ENCODE measurements around the gene SMCO1. TPM values are rescaled to one million over a fixed set of nuclear protein-coding genes. Genes with fewer than 3 reads are reported as not detected.
A peak's percentile ranks its signal among the peaks of the same experiment; 100 is the strongest.
"Not testable (repeated sequence)": the region's sequence is repeated elsewhere in the genome, so short reads cannot be mapped to it uniquely, and the experiment has no call there.

The SMCO1 gene, protein sequence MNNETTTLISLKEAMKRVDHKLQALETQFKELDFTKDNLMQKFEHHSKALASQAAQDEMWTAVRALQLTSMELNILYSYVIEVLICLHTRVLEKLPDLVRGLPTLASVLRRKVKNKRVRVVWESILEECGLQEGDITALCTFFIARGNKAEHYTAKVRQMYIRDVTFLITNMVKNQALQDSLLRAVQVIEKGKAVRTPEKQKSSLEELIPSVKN
- not detected in 2 replicates for total RNA-seq

DNA sequence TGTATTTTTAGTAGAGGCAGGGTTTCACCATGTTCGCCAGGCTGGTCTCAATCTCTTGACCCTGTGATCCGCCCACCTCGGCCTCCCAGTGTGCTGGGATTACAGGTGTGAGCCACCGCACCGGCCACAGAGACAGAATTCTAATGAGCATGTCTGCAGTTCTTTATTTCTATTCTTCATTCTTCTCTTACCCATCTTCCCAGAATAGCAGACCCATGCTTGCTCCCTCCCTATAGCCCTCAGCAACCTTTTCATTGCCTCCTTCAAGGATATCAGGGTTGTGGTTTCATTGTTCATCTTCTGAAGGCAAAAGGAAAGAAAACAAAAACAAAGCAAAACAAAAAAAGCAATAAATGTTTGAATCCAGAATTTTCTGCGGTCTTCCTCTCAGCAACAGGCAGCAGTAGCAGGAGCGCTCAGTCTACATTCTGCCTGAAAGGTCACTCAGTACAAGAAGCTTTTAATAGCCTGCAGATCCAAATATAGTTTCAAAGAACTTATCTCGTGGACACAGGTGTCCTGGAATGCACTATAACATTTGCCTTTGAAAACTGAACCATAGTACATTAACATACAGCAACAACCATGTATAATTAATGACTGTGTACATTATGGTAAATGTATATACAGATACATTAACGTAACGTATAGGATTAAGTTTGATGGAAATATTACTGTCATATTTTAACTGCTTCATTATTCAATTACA lies at the start of gene SMCO1:
SMCO1 (minus strand) TSS at position 434 of the 709 bp plus-strand sequence; CDS start at position 297, 137 bp downstream.
- no peak for DNase-seq (ENCODE audit: low read depth)

DNA sequence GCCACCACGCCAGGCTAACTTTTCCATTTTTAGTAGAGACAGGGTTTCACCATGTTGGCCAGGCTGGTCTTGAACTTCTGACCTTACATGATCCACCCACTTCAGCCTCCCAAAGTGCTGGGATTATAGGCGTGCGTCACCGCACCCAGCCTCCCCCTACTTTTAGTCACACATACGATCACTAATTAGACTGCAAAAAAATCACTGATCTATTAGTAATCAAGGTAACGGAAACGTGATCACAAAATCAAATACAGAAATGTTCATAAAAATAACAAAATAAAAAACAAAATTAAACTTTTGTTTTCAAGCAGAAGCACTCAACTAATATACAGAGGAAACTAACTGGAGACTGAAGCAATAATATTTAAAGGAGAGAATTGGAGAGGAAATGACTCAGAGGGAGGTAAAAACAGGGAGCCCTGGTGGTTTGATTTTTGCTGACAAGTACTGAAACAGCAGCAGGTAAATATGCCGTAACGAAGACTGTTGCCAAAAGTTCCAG lies 48.6 kb upstream of the SMCO1 start:
- peak; percentile 58 for DNase-seq (ENCODE audit: low read depth)

DNA sequence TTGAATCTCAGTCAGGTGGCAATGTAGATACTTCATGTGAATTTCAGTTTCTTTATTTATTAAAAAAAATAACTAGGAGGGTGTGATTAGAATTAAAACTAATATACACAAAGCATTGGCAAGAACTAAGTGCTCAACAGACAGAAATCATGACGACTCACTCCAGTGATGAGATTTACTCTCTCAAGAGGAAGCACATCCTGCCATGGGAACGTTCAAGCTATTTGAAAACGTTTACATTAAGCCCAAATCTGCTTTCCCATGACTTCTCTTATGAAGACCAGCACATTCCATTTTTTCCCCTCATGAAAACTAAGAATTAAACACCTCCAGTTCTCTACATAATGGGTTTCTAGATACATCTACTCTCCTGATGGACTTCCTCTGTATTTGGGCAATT lies 44.7 kb upstream of the SMCO1 start:
- DNase-seq (ENCODE audit: low read depth) = no peak

DNA sequence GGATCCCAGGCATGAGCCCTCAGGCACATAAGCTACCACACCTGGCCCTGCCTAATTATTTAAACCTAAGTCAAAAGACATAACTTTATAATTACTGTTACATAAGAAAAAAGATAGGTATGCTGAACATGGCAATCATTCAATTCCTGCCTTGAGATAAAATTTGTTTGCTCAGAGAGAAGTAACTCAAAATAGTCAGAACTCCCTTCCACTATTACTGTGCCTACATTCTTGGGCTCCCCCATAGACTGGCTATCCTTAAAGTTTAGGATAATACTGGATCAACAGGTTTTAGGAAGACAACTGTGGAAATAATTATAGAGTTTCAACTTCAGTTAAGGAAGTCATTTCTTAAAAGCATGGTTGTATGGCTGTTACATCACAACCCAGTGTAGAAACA lies 43.3 kb upstream of the SMCO1 start:
- no peak for DNase-seq (ENCODE audit: low read depth)

DNA sequence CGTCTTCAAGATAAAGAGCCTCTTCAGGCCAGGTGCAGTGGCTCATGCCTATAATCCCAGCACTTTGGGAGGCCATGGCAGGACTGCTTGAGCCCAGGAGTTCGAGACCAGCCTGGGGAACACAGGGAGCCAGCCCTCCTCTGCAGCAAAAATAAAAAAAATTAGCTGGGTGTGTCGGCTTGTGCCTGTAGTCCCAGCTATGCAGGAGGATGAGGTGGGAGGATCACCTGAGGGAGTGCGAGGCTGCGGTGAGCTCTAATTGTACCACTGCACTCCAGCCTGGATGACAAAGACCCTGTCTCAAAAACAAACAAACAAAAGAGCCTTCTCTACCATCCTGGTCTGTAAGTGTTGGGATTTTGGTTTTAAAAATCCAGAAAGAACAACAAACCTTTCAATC lies 42.1 kb upstream of the SMCO1 start:
- no peak for DNase-seq (ENCODE audit: low read depth)

DNA sequence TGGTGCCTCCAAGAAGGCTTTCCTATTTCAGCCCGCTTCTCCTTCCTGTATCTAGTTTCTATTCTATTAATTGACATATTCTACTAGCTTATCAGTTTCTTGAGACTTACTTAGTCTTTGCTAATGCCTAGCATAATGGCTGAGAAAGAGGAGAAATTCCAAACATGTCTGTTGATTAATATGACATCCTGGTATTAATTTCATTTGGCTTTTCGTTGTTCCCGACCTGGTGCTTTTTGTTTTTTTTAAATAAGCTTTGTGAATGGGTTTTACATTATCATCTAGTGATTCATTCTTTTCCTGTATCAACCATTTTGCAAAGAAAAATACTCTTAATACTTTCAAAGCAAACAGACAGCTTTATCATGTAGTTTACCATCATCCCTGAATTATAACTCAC lies 40.1 kb upstream of the SMCO1 start:
- no peak for DNase-seq (ENCODE audit: low read depth)

DNA sequence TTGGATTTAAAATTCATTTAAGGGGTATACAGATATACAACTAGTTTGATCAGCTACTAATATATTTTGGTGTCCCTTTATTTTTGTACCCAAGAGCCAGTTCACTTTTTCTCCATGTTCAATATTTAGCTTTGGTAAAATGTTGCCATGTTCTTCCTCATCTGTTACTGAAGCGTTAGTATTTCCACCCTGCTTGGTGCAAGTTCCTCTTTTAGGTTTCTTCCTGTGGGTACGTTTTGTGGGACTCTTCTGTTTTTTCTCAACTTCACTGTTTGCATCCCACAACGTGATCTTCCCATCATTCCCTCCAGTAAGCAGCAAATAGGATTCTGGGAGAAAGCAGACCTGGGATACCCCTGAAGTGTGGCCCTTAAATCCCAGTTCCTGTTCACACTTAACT lies 39.1 kb upstream of the SMCO1 start:
- no peak for DNase-seq (ENCODE audit: low read depth)

DNA sequence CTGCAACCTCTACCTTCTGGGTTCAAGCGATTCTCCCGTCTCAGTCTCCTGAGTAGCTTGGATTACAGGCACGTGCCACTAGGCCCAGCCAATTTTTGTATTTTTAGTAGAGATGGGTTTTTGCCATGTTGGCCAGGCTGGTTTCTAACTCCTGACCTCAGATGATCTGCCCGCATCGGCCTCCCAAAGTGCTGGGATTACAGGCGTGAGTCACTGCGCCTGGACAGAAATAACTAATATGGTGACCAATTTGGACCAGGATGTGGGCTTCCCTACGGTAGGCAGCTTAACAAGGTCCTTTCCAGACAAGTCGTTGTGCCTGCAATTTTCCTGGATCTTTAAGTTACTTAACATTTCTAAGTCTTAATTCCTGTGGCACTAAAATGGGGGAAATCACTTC lies 38.4 kb upstream of the SMCO1 start:
- no peak for DNase-seq (ENCODE audit: low read depth)

DNA sequence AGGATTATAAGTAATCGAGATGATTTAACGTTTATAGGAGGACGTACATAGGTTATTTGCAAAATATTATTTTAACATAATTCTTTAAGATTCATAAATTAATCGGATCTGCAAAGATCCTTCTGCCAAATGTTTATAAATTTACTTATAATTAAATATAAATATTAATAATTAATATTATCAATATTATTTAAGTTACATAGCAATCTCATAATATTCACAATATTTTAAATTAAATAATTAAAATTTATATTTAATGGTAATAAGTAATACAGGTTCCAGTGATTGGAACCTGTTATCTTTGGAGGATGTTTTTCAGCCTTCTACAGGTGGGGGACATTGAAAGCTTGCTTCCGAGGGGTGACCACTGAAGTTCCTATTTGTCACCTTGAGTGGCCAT lies 37.1 kb upstream of the SMCO1 start:
- no peak for DNase-seq (ENCODE audit: low read depth)

DNA sequence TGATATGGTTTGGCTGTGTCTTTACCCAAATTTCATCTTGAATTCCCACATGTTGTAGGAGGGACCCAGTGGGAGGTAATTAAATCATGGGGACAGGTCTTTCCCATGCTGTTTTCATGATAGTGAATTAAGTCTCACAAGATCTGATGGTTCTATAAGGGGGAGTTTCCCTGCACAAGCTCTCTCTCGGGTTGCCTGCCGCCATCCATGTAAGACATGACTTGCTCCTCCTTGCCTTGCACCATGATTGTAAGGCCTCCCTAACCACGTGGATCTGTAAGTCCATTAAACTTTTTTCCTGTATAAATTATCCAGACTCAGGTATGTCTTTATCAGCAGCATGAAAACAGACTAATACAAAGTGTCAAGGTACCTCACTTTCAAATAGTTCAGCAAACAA lies 35.0 kb upstream of the SMCO1 start:
- not testable (repeated sequence) for DNase-seq (ENCODE audit: low read depth)

DNA sequence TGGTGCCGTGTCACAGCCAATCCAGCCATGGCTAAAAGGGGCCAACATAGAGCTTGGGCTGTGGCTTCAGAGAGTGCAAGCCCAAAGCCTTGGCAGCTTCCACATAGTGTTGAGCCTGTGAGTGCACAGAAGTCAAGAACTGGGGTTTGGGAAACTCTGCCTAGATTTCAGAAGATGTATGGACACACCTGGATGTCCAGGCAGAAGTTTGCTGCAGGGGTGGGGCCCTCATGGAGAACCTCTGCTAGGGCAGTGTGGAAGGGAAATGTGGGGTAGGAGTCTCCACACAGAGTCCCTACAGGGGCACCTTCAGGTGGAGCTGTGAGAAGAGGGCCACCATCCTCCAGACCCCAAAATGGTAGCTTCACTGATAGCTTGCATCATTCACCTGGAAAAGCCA lies 34.2 kb upstream of the SMCO1 start:
- DNase-seq (ENCODE audit: low read depth) = not testable (repeated sequence)

DNA sequence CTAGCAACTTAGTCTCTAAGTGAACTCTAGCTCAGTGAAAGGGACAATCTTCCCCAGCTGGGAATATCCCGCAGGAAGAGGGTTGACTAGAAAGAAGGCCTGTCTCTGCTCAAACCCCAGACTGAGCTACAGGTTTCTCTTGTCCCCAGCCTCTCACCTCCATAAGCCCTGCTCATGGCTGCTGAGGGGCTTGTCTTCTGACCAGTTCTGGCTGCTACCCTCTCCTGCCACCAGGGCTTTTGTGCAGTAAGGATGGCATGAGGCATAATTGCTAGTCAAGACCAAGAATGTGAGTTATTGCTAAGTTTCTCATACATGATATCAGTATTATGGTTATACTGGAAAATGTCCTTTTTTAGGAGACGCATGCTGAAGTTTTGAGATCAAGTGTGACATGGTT lies 31.9 kb upstream of the SMCO1 start:
- DNase-seq (ENCODE audit: low read depth) = no peak

DNA sequence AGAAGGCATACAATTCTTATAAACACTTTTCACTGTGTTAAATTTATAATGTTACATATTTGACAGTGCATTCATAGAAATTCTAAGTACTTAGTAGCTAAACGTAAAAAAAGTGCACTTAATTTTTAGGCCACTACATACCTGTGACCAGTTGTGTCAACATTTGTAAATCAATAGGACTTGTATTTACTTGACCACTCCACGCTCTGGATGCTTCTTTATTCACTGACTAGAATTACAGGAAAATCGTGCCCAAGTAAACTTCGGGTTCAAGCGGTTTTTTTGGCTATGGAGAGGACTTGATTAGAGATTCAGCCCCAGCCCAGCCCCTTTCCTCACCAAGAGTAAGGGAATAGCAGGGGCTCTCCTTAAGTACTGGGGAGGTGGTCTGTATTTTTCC lies 31.4 kb upstream of the SMCO1 start:
- DNase-seq (ENCODE audit: low read depth) = no peak

DNA sequence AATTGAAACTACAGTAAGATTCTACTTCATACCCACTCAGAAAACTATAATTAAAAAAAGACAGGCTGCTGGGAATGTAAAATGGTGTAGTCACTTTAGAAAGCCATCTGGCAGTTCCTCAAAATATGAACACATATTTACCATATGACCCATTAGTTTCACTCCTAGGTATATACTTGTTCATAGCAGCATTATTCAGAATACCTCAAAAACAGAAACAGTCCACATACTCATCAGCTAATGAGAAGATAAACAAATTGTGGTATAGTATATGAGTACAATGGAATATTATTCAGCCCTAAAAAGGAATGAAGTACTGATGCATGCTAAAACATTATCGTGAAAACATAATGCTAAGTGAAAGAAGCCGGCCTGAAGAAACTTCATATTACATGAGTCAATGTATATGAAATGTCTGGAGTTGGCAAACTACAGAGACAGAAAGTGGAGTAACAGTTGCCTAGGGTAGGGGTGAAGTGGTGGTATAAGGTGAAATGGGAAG lies 29.4 kb upstream of the SMCO1 start:
- DNase-seq (ENCODE audit: low read depth) = no peak

DNA sequence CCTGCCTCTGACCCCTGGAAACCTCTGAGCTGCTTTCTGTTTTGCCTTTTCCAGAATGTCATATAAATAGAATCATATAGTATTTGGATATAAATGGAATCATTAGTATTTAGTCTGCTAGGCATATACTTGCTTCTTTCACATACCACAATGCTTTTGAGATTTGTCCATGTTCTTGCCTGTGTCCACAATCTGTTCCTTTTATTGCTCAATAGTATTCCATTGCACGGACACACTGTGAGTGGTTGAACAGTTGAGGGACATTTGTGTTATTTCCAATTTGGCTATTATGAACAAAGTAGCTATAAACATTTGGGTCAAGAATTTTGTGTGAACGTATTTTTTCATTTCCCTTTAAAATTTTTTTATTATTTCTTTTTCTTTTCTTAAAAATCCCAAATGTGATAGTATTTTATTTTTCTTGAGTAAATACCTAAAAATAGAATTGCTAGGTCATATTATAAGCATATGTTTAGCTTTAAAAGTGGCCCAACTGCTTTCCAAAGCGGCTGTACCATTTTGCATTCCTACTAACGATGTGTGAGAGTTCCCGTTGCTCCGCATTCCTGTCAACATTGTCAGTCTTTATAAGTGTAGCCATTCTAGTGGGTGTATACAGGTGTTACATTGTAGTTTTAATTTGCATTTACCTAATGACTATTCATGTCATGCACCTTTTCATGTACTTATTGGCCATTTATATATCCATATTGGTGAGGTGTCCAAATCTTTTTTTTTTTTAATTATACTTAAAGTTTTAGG lies 26.7 kb upstream of the SMCO1 start:
- DNase-seq (ENCODE audit: low read depth) = no peak

DNA sequence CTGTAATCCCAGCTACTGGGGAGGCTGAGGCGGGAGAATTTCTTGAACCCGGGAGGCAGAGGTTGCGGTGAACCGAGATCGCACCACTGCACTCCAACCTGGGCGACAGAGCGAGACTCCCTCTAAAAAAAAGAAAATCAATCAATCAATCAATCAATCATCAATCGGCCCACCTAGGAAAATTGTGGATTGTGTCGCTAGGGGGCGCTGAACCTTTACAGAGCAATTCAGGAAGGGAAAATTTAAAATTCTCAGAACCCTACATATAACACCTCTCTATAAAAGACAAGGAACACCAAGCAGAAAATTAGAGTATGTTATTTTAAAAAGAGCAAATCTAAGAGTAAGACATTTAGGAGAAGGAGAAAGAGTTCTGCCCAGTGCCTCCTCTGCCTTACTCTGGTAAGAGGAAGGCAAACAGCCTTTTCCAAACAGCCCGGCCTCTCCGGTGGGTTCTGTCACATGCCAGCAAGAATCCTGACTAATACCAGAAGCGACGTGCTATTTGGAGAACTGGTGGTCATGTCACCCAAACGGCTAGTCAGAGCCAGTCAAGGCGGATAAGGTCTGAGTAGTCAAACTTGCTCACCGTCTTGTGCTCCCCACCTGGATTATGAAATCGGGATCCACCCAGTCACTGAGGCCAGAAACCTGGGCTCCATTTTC lies 22.3 kb upstream of the SMCO1 start:
- DNase-seq (ENCODE audit: low read depth) = peak; percentile 18

DNA sequence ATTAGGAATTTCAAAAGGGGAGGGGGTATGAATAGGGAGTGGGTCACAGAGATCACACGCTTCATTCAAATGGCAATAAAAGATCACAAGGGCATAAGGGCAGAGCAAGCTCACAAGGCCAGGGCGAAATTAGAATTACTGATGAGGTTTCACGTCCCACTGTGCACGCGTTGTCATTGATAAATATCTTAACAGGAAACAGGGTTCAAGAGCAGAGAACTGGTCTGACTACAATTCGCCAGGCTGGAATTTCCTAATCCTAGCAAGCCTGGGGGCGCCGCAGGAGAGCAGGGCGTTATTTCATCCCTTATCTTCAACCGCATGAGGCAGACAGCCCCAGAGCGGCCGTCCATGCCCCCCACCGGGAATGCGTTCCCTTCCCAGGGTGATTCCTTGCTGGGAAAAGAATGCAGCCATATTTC lies 18.1 kb upstream of the SMCO1 start:
- DNase-seq (ENCODE audit: low read depth) = no peak

DNA sequence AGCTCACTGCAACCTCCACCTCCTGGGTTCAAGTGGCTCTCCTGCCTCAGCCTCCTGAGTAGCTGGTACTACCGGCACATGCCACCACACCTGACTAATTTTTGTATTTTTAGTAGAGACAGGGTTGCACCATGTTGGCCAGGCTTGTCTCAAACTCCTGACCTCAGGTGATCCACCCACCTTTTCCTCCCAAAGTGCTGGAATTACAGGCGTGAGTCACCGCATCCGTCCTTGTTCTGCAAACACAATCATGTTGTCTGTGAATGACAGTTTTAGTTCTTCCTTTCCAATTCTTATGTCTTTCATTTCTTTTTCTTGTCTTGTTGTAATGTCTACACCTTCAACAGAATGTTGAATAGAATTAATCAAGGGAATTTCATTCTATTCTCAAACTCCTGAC lies 16.3 kb upstream of the SMCO1 start:
- no peak for DNase-seq (ENCODE audit: low read depth)

DNA sequence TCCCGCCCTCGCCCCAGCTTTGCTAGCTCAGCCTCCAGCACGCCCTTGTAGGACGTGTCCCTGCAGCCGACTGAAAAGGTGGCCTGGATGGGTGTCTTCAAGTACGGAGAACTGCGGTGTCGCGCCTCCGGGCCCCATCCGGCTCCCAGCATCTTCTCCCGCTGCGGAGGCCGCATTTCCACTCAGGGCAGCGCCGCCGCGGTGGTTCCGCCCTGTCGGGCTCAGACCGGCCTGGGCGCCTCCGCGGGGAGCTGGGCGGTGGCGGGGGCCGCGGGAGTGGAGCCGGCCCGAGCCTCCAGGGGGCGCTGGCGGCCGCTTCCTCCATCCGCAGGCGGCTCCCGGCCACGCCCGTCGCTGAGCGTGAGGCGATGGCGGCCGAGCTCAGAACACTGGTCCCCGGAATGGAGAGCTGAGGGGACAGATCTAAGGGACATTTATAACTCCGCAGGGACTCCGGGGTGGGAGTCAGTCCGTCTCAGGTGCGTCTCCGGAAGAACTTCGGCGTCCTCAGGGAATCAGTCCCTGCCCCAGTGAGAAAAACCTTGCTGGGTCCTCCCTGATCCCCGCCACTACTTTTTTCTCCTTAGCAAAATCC lies 13.6 kb upstream of the SMCO1 start:
- DNase-seq (ENCODE audit: low read depth) = no peak

DNA sequence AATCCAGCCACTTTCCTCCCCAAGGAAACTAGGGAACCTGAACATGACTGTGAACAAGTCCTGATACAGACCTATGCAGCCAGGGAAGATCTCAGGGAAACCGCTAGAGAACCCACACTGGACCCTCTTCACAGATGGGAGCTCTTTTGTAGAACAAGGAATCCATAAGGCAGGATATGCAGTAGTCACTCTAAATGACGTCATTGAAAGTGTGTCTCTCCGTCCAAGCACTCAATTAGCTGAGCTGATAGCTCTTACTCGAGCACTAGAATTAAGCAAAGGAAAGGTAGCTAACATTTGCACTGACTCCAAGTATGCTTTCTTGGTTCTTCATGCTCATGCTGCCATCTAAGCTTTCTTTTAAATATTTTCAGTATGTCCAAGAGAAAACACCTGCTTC lies 10.0 kb upstream of the SMCO1 start:
- no peak for DNase-seq (ENCODE audit: low read depth)

DNA sequence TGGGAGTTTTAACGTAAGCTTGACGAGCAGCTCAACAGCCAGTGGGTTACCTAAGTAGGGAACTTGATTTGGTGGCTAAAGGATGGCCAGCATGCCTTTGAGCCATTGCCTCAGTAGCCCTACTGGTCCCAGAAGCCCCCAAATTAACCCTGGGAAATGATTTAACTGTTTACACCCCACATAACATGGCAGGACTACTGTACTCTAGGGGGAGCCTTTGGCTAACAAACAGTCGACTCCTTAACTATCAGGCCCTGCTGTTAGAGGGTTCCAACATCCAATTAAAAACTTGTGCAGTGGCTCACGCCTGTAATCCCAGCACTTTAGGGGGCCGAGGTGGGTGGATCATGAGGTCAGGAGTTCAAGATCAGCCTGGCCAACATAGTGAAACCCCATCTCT lies 9.4 kb upstream of the SMCO1 start:
- no peak for DNase-seq (ENCODE audit: low read depth)

DNA sequence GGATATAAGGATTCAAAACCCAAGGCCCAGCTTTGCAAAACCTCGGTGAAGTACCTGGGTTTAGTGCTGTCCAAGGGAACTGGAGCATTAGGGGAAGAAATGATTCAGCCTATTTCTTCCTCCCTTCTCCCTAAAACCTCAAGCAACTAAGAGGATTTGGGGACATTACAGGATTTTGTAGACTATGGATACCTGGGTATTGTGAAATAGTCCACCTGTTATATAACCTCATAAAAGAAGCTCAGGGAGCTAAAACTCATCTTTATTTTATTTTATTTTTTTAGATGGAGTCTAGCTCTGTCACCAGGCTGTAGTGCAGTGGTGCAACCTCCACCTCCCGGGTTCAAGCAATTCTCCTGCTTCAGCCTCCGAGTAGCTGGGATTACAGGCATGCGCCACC lies 8.7 kb upstream of the SMCO1 start:
- DNase-seq (ENCODE audit: low read depth) = no peak

Data from renal cortical epithelial cell (primary cell).